GM08714 (cell line): ENCODE data around the gene MON2.

Source experiments
- H3K4me3 ChIP-seq: fragments of 200-500 bp; sonication (Bioruptor generic); 2 replicates; pipeline ENCODE4 v1.5.1; 2014; ENCODE audit warnings: mild to moderate bottlenecking, low read length, inconsistent platforms
- ZNF274 ChIP-seq: IDR thresholded peaks from 2 replicates; pipeline ENCODE4 v1.6.1; 2012; ENCODE audit warnings: mild to moderate bottlenecking, low read depth, low read length

MON2 gene

GRCh38 chr12:62562846-62563245 lies 96.2 kb downstream of the MON2 start:
- TF ChIP-seq ZNF274 = no peak
- no peak overlapping the region for H3K4me3 ChIP-seq

GRCh38 chr12:62575036-62575435 lies 108.4 kb downstream of the MON2 start:
- TF ChIP-seq ZNF274 = no peak
- no peak overlapping the region for H3K4me3 ChIP-seq

GRCh38 chr12:62576503-62576902 lies 109.9 kb downstream of the MON2 start:
- no peak overlapping the region for H3K4me3 ChIP-seq
- TF ChIP-seq ZNF274 = no peak

- no peak overlapping the region for H3K4me3 ChIP-seq
- no peak for TF ChIP-seq ZNF274
These were observed 112.1 kb downstream of the MON2 start for GRCh38 chr12:62578726-62579125.

- H3K4me3 ChIP-seq = no peak overlapping the region
- TF ChIP-seq ZNF274 = no peak
These were observed 114.8 kb downstream of the MON2 start for GRCh38 chr12:62581288-62582064.

DNA sequence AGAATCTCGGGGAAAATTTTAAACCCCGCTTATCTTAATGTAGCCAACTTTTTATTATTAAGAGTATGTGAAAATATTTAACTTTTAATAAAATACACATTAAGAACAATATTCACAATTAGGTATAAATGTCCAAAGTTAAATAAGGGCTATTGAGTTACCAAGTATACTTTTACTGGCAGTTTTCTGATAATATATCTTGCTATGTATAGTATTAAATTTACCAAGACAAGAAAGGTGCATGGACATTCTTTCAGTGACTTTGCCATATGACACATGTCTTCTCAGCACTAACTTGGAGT lies 115.4 kb downstream of the MON2 start:
- no peak for TF ChIP-seq ZNF274

DNA sequence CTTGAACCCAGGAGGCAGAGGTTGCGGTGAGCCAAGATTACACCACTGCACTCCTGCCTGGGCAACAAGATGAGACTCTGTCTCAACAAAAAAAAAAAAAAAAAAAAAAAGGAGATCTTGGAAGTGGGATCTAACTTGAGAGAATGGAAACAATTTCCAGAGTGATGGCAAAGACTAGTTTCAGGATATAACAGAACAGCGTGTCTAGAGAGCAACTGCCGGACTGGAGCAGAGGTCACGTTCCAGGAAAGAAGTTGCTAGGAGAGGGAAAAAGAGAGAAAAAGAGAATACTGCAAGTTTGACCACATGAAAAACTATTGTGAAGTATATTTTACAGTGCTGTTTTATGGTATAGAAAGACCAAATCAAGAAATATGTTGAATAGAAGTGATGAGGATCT lies 118.0 kb downstream of the MON2 start:
- TF ChIP-seq ZNF274 = no peak
- H3K4me3 ChIP-seq = no peak overlapping the region

More for the DNA sequence above, 115.4 kb downstream of the MON2 start:
- no peak overlapping the region for H3K4me3 ChIP-seq

GRCh38 chr12:62586850-62587249 lies 120.2 kb downstream of the MON2 start:
- H3K4me3 ChIP-seq = no peak overlapping the region
- TF ChIP-seq ZNF274 = no peak

DNA sequence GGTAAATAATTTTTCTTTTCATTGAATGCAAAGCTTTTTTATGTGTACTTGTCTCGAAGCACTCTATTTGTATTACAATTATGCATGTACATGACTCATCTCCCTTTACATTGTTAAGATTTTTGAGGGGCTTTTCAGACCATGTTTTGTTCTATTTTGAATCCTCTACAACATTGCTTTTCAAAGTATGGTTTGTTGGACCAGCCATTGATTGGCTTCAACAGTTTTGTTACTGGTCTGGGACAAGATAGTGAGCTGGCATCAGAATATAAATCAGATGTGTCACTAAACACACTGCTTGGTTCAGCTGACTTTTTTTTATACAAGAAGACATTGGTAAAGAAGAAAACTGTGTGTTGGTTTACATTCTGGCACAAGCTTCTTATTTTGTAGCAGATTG lies 122.3 kb downstream of the MON2 start:
- no peak overlapping the region for H3K4me3 ChIP-seq

DNA sequence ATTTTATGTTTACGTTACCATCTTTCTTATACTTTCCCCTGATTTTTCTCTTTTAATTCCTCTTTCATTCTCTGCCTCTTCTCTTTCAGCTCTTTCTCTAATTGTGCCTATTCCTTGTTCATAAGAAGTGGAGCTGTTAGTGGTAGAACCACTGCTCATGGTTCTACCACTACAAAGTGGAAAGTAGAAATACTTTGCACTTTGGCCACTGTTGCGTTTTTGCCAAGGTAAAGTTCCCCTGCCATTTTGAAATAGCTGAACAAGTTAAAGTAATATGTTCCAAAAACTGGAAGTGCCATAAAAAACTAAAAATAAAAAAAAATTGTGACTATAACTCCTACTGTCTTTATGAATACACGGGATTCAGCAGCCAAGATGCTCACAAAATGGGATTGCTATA lies 130.6 kb downstream of the MON2 start:
- H3K4me3 ChIP-seq = no peak overlapping the region
- TF ChIP-seq ZNF274 = no peak

More for the DNA sequence above, 122.3 kb downstream of the MON2 start:
- no peak for TF ChIP-seq ZNF274

GRCh38 chr12:62598846-62599245 lies 132.2 kb downstream of the MON2 start:
- TF ChIP-seq ZNF274 = no peak
- no peak overlapping the region for H3K4me3 ChIP-seq

DNA sequence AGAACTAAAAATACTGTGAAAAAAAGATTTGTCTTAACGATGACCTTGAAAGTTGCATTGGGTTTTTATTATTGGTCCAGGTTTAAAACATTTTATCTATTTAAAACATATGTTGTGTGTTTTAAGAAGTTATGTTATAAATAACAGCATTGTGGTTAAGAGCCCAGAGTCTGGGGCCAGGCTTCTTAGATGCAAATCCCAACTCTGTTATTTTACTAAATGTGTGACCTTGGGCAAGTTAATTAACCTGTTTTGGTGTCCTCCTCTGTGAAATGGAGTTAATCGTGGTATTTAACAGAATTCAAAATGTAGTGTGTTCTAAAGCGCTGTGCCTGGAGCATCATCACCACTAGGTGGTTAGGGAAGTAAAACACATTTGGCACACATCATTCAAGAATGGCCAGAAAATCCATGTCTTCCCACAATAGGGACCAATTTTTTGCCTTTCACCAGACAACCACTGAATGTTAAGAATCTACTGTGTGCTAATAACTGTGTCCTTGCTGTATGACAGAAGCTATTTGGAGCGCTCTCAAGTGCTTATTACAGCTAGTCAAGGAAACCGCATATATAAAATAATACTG lies 133.3 kb downstream of the MON2 start:
- no peak overlapping the region for H3K4me3 ChIP-seq
- TF ChIP-seq ZNF274 = no peak

DNA sequence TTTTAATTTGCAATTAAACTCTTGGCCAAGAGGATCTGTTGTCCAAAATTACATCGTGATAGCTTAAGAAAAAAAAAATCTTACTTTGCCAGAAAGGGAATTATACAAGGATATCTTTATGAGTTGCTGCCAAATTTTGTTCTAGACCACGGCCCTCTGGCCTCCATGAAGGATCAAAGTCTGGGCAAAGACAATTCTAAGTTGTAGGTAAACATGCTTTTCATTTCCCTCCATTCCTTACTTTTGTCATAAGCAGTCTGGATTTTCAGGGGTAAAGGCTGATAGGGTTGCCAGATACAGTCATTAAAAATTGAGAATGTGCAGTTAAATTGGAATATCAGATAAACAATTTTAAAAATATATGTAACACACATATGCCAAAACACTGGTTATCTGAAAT lies 135.1 kb downstream of the MON2 start:
- TF ChIP-seq ZNF274 = no peak
- peak overlapping the region; percentile 77 for H3K4me3 ChIP-seq

GRCh38 chr12:62602255-62603060 lies 135.8 kb downstream of the MON2 start:
- TF ChIP-seq ZNF274 = no peak
- peak overlapping the region; percentile 77 for H3K4me3 ChIP-seq
